Neural cell (in vitro differentiated cells): ENCODE data around the gene DIS3L2.

Source experiments
- POLR2AphosphoS5 ChIP-seq: IDR thresholded peaks from 2 replicates; pipeline ENCODE4 v1.6.1; 2012
- TF ChIP-seq, protein P1 (sequence below): fragments of 450-650 bp; IDR thresholded peaks from 2 replicates; pipeline ENCODE4 v1.5.1; 2014; ENCODE audit warnings: antibody characterized with exemption, mild to moderate bottlenecking, moderate library complexity; ENCODE audit not compliant: poor library complexity, severe bottlenecking

- no peak for TF ChIP-seq POLR2AphosphoS5
- TF ChIP-seq, protein P1, sequence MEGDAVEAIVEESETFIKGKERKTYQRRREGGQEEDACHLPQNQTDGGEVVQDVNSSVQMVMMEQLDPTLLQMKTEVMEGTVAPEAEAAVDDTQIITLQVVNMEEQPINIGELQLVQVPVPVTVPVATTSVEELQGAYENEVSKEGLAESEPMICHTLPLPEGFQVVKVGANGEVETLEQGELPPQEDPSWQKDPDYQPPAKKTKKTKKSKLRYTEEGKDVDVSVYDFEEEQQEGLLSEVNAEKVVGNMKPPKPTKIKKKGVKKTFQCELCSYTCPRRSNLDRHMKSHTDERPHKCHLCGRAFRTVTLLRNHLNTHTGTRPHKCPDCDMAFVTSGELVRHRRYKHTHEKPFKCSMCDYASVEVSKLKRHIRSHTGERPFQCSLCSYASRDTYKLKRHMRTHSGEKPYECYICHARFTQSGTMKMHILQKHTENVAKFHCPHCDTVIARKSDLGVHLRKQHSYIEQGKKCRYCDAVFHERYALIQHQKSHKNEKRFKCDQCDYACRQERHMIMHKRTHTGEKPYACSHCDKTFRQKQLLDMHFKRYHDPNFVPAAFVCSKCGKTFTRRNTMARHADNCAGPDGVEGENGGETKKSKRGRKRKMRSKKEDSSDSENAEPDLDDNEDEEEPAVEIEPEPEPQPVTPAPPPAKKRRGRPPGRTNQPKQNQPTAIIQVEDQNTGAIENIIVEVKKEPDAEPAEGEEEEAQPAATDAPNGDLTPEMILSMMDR, result no peak
Observed at GRCh38 chr2:232076736-232077135, 115.2 kb downstream of the DIS3L2 start.
